ENCODE results near the gene DPYSL5. TPM values are rescaled to one million over a fixed set of nuclear protein-coding genes. Genes with fewer than 3 reads are reported as not detected.

Gene DPYSL5
- polyA plus RNA-seq, 1 donor from 2014 or later: not detected

DNA sequence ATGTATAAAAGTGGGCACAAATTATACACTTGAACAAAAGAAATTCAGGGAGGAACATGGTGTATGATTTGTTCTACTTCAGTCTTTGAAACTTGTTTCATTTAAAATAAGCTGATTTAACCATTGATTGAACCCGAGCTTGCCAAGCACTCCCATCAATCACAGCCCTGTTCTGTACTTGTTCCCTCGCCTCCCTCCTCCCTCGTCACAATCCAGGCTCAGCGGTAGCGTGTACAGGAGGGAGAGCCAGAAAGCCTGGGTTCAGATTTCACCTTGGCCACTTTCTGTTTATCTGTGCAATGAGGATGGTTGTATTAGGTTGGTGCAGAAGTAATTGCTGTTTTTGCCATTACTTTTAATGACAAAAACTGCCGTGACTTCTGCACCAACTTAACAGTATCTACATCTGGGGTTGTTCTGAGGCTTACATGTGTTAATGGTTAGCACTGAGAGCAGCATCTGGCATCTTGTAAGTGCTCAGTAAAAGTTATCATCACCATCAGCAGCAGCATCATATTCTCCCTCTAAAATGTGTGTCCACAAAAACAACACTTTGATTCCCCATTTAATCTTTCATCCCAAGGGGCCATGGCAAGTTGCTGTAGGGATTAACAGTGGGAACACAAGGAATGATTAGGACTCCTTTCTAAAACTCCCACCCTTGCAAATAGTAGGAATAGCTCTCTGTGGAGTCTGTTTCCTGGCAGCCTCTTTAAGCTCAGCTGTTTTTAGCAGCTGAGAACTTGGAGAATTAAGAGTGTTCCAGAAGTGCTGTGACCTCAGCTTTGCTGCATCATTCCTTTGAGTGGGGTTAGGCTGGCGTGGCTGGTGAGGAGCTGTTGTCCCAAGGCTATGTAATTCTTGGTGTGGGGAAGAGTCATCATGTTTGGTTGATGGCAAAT lies 4.7 kb downstream of the DPYSL5 start:
- no peak overlapping the region for H3K4me3 Mint-ChIP-seq
- H3K4me1 Mint-ChIP-seq: peaks cover 0 to 5% (median 0%) of the 10 kb centered on the region in 3 donors
- H3K27ac Mint-ChIP-seq: no peak overlapping the region
- H3K9me3 Mint-ChIP-seq: no peaks in the 10 kb centered on the region
- H3K36me3 Mint-ChIP-seq: peaks cover 2% of the 10 kb centered on the region
- peaks cover 13% of the 10 kb centered on the region for H3K27me3 Mint-ChIP-seq

DNA sequence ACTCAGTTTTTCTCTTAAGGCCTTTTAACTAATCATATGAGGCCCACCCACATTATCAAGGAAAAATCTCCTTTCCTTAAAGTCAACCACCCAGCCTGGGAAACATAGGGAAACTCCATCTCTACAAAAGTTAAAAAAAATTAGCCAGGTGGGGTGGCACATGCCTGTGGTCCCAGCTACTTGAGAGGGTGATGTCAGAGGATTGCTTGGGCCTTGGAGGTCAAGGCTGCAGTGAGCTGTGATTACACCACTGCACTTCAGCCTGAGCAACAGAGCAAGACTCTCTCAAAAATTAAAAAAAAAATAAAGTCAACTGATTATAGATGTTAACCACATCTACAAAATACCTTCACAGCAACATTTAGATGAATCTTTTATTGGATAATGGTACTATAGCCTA lies 5.8 kb downstream of the DPYSL5 start:
- Mint-ChIP-seq H3K4me3 (no peak overlapping the region), H3K4me1 (peaks cover 0 to 5% (median 0%) of the 10 kb centered on the region in 3 donors), H3K9me3 (no peaks in the 10 kb centered on the region), H3K27ac (no peak overlapping the region), H3K27me3 (peaks cover 16% of the 10 kb centered on the region), H3K36me3 (peaks cover 2% of the 10 kb centered on the region)

GRCh38 chr2:26854283-26854827 lies 6.4 kb downstream of the DPYSL5 start:
- H3K27me3 Mint-ChIP-seq: peaks cover 15% of the 10 kb centered on the region
- no peak overlapping the region for H3K27ac Mint-ChIP-seq
- no peak overlapping the region for H3K4me3 Mint-ChIP-seq
- peaks cover 2% of the 10 kb centered on the region for H3K36me3 Mint-ChIP-seq
- no peaks in the 10 kb centered on the region for H3K9me3 Mint-ChIP-seq
- peaks cover 0 to 2% (median 0%) of the 10 kb centered on the region in 3 donors for H3K4me1 Mint-ChIP-seq

- Mint-ChIP-seq H3K9me3 (no peaks in the 10 kb centered on the region), H3K27ac (no peak overlapping the region), H3K36me3 (peaks cover 2% of the 10 kb centered on the region), H3K27me3 (peaks cover 8% of the 10 kb centered on the region), H3K4me1 (peaks cover 0 to 2% (median 0%) of the 10 kb centered on the region in 3 donors), H3K4me3 (no peak overlapping the region)
Observed at GRCh38 chr2:26855466-26855865, 7.5 kb downstream of the DPYSL5 start.

- Mint-ChIP-seq H3K27ac (no peak overlapping the region), H3K36me3 (peaks cover 2% of the 10 kb centered on the region), H3K9me3 (no peaks in the 10 kb centered on the region), H3K27me3 (peaks cover 12% of the 10 kb centered on the region), H3K4me1 (no peaks in the 10 kb centered on the region), H3K4me3 (no peak overlapping the region)
Observed at GRCh38 chr2:26859622-26860021, 11.7 kb downstream of the DPYSL5 start.

GRCh38 chr2:26860211-26860850 lies 12.4 kb downstream of the DPYSL5 start:
- Mint-ChIP-seq H3K9me3 (no peaks in the 10 kb centered on the region), H3K4me1 (no peaks in the 10 kb centered on the region), H3K36me3 (peaks cover 2% of the 10 kb centered on the region), H3K4me3 (no peak overlapping the region), H3K27ac (no peak overlapping the region), H3K27me3 (peaks cover 12% of the 10 kb centered on the region)

- Mint-ChIP-seq H3K27ac (peak overlapping the region in 1 of 3 donors; percentile 29), H3K4me3 (no peak overlapping the region), H3K4me1 (no peaks in the 10 kb centered on the region), H3K36me3 (no peaks in the 10 kb centered on the region), H3K9me3 (no peaks in the 10 kb centered on the region), H3K27me3 (peaks cover 12% of the 10 kb centered on the region)
Observed at GRCh38 chr2:26861610-26862224, 13.8 kb downstream of the DPYSL5 start.

DNA sequence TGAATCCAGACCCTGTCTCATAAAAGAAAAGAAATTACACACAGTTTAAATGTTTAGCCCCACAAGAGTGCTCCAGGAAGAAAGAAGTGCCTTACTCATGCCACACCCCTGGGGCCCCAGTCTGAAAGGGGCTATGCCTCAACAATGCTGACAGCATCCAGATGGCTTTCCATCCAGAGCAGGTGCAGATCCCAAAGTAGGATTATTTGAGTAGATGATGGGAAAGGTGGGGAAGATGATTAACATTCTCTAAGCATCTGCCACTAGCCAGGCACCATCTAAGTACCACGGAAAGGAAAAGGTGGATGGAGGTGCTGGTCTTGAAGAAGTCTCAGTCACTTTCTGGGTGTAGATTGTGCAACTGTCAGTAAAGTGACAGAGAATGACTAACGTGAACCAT lies 16.3 kb downstream of the DPYSL5 start:
- Mint-ChIP-seq H3K27ac (no peak overlapping the region), H3K4me1 (peaks cover 0 to 2% (median 0%) of the 10 kb centered on the region in 3 donors), H3K4me3 (no peak overlapping the region), H3K36me3 (no peaks in the 10 kb centered on the region), H3K9me3 (no peaks in the 10 kb centered on the region), H3K27me3 (peaks cover 9% of the 10 kb centered on the region)

- H3K27ac Mint-ChIP-seq: no peak overlapping the region
- no peaks in the 10 kb centered on the region for H3K9me3 Mint-ChIP-seq
- H3K4me3 Mint-ChIP-seq: no peak overlapping the region
- H3K27me3 Mint-ChIP-seq: peaks cover 9% of the 10 kb centered on the region
- H3K4me1 Mint-ChIP-seq: peaks cover 0 to 2% (median 0%) of the 10 kb centered on the region in 3 donors
- no peaks in the 10 kb centered on the region for H3K36me3 Mint-ChIP-seq
Observed at GRCh38 chr2:26864646-26865045, 16.7 kb downstream of the DPYSL5 start.

- H3K9me3 Mint-ChIP-seq: no peaks in the 10 kb centered on the region
- H3K27ac Mint-ChIP-seq: no peak overlapping the region
- no peak overlapping the region for H3K4me3 Mint-ChIP-seq
- no peaks in the 10 kb centered on the region for H3K36me3 Mint-ChIP-seq
- H3K27me3 Mint-ChIP-seq: peaks cover 2% of the 10 kb centered on the region
- H3K4me1 Mint-ChIP-seq: peaks cover 0 to 2% (median 0%) of the 10 kb centered on the region in 3 donors
Observed at GRCh38 chr2:26870585-26871095, 22.7 kb downstream of the DPYSL5 start.

DNA sequence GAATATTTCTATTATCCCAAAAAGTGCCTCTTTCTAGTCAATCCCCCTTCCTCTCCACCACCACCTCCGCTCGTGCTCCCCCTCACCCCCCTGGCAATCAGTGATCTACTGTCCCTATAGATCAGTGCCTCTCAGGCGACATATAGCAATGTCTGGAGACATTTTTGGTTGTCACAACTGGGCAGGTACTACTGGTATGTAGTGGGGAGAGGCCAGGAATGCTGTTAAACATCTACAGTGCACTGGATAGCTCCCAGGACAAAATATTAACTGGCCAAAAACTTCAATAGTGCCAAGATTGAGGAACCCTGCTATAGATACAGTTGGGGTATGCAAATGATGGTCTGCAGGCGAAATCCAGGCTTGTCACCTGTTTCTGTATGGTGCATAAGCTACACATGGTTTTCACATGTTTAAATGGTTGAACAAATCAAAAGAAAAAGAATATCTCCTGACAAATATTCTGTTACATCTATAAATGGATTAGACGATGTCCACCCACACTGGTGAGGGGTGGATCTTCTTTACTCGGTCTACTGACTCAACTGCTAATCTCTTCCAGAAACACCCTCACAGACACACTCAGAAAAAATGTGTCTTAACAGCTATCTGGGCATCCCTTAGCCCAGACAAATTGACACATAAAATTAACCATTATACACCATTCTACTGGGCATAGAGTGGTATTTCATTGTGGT lies 25.5 kb downstream of the DPYSL5 start:
- H3K27ac Mint-ChIP-seq: no peak overlapping the region
- H3K27me3 Mint-ChIP-seq: peaks cover 2% of the 10 kb centered on the region
- H3K36me3 Mint-ChIP-seq: no peaks in the 10 kb centered on the region
- H3K9me3 Mint-ChIP-seq: no peaks in the 10 kb centered on the region
- no peak overlapping the region for H3K4me3 Mint-ChIP-seq
- H3K4me1 Mint-ChIP-seq: no peaks in the 10 kb centered on the region

DNA sequence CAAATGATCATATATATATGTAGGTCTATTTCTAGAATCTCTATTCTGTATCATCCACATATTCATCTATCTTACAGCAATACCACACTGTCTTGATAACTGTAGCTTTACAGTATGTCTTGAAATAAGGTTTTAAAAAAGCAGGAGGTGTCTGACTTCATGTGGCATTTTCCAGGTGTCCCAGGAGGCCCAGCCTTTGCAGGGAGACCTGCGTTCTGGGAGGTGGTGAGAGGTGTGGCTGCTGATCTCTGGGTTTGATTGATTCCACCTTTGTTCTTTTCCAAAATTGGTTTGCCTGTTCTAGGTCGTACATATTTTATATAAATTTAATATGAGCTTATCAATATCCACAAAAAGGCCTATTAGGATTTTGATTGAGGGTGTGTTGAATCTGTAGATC lies 26.6 kb downstream of the DPYSL5 start:
- peaks cover 4% of the 10 kb centered on the region for H3K27me3 Mint-ChIP-seq
- no peaks in the 10 kb centered on the region for H3K36me3 Mint-ChIP-seq
- H3K9me3 Mint-ChIP-seq: no peaks in the 10 kb centered on the region
- H3K4me1 Mint-ChIP-seq: peaks cover 0 to 3% (median 0%) of the 10 kb centered on the region in 3 donors
- H3K4me3 Mint-ChIP-seq: no peak overlapping the region
- no peak overlapping the region for H3K27ac Mint-ChIP-seq

GRCh38 chr2:26875065-26875634 lies 27.2 kb downstream of the DPYSL5 start:
- peaks cover 9% of the 10 kb centered on the region for H3K27me3 Mint-ChIP-seq
- no peak overlapping the region for H3K4me3 Mint-ChIP-seq
- H3K9me3 Mint-ChIP-seq: no peaks in the 10 kb centered on the region
- no peaks in the 10 kb centered on the region for H3K36me3 Mint-ChIP-seq
- H3K27ac Mint-ChIP-seq: no peak overlapping the region
- H3K4me1 Mint-ChIP-seq: peaks cover 0 to 3% (median 0%) of the 10 kb centered on the region in 3 donors

GRCh38 chr2:26875808-26876207 lies 27.9 kb downstream of the DPYSL5 start:
- peaks cover 13% of the 10 kb centered on the region for H3K27me3 Mint-ChIP-seq
- no peak overlapping the region for H3K27ac Mint-ChIP-seq
- no peaks in the 10 kb centered on the region for H3K36me3 Mint-ChIP-seq
- peaks cover 0 to 5% (median 0%) of the 10 kb centered on the region in 3 donors for H3K4me1 Mint-ChIP-seq
- no peaks in the 10 kb centered on the region for H3K9me3 Mint-ChIP-seq
- H3K4me3 Mint-ChIP-seq: no peak overlapping the region
